Measurements from ENCODE around the gene FNDC10.
"Not testable (repeated sequence)": the region's sequence is repeated elsewhere in the genome, so short reads cannot be mapped to it uniquely, and the experiment has no call there.

Gene FNDC10

GRCh38 chr1:1598051-1598719 is 1.8 kb downstream of the FNDC10 start:
- TF ChIP-seq CTCF (IDR thresholded peaks at IDR 0.05), result no peak
- Histone ChIP-seq H3K4me3 (no peak overlapping the region), H3K27ac (no peak overlapping the region)
- no peak for DNase-seq (ENCODE audit: low spot score)

- DNase-seq (ENCODE audit: low spot score), result no peak
- Histone ChIP-seq H3K27ac (no peak overlapping the region), H3K4me3 (no peak overlapping the region)
- no peak for TF ChIP-seq CTCF (IDR thresholded peaks at IDR 0.05)
Measured at GRCh38 chr1:1597275-1597930, 2.5 kb downstream of the FNDC10 start.

GRCh38 chr1:1596493-1597274 is 3.3 kb downstream of the FNDC10 start:
- DNase-seq (ENCODE audit: low spot score), result no peak
- TF ChIP-seq CTCF (IDR thresholded peaks at IDR 0.05), result no peak
- no peak overlapping the region for H3K4me3 ChIP-seq
- no peak overlapping the region for H3K27ac ChIP-seq

GRCh38 chr1:1595341-1595740 is 4.6 kb downstream of the FNDC10 start:
- H3K4me3 ChIP-seq; H3K27ac ChIP-seq; DNase-seq (ENCODE audit: low spot score): not testable (repeated sequence)

- no peak for DNase-seq (ENCODE audit: low spot score)
- no peak for TF ChIP-seq CTCF (IDR thresholded peaks at IDR 0.05)
- no peak overlapping the region for H3K27ac ChIP-seq
- H3K4me3 ChIP-seq, result no peak overlapping the region
Measured at GRCh38 chr1:1594602-1595260, 5.2 kb downstream of the FNDC10 start.

- H3K4me3 ChIP-seq, result no peak overlapping the region
- DNase-seq (ENCODE audit: low spot score), result no peak
- no peak overlapping the region for H3K27ac ChIP-seq
- no peak for TF ChIP-seq CTCF (IDR thresholded peaks at IDR 0.05)
Measured at GRCh38 chr1:1593834-1594601, 5.9 kb downstream of the FNDC10 start.
